Measurements from ENCODE around the gene POU6F1. TPM values are rescaled to one million over a fixed set of nuclear protein-coding genes. Genes with fewer than 3 reads are reported as not detected.
"Not testable (repeated sequence)": the region's sequence is repeated elsewhere in the genome, so short reads cannot be mapped to it uniquely, and the experiment has no call there.

POU6F1 gene
- total RNA-seq, 1 experiment from 2014 or later = 5.3 TPM

DNA sequence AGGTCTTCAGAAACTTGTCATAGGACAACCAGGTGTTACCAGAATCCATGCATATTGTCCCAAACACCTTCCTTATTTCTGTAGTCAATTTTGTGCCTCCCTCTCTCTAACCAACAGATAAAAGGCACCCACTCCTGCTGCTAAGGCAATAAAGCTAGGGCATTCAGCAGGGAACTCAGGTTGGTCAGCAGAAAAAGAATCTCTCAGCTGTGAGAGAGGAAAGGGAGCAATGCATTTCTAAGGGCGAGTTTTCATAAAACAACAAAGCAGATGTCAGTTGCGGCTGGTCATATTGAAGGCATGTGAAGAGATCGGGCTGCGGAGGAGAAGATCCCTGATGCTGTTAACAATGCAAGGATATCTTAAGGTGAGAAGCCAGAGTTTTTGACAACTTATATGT is 7.4 kb upstream of the POU6F1 start:
- Histone ChIP-seq H2AFZ (no peak overlapping the region), H3F3A (ENCODE audit: insufficient read depth, low read depth) (no peaks in the 10 kb centered on the region), H3K9me3 (ENCODE audit: insufficient read depth, low read depth) (no peaks in the 10 kb centered on the region), H3K79me2 (ENCODE audit: low read depth) (no peaks in the 10 kb centered on the region), H3K27ac (no peak overlapping the region), H3K27me3 (ENCODE audit: insufficient read depth, low read depth) (no peaks in the 10 kb centered on the region), H3K4me3 (no peak overlapping the region), H4K20me1 (ENCODE audit: insufficient read depth) (no peaks in the 10 kb centered on the region), H3K4me1 (replicated peaks; ENCODE audit: insufficient read depth) (no peaks in the 10 kb centered on the region), H3K4me2 (no peak overlapping the region), H3K9me2 (ENCODE audit: insufficient read depth) (no peaks in the 10 kb centered on the region), H3K36me3 (ENCODE audit: low read depth) (no peaks in the 10 kb centered on the region)
- intact Hi-C loops (cut with micrococcal nuclease; ENCODE audit: unreplicated experiment) = no loop called here
- TF ChIP-seq EZH2 (IDR thresholded peaks at IDR 0.05; ENCODE audit: low read depth) = no peak
- TF ChIP-seq, protein P1, sequence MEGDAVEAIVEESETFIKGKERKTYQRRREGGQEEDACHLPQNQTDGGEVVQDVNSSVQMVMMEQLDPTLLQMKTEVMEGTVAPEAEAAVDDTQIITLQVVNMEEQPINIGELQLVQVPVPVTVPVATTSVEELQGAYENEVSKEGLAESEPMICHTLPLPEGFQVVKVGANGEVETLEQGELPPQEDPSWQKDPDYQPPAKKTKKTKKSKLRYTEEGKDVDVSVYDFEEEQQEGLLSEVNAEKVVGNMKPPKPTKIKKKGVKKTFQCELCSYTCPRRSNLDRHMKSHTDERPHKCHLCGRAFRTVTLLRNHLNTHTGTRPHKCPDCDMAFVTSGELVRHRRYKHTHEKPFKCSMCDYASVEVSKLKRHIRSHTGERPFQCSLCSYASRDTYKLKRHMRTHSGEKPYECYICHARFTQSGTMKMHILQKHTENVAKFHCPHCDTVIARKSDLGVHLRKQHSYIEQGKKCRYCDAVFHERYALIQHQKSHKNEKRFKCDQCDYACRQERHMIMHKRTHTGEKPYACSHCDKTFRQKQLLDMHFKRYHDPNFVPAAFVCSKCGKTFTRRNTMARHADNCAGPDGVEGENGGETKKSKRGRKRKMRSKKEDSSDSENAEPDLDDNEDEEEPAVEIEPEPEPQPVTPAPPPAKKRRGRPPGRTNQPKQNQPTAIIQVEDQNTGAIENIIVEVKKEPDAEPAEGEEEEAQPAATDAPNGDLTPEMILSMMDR (conservative IDR thresholded peaks at IDR 0.05) = no peak
- ChIA-PET POLR2A (ENCODE audit: unreplicated experiment) (no interaction called here), CTCF (no interaction called here)
- BruUV-seq (replicated peaks) = no TSS peak
- DNase-seq = no peak

DNA sequence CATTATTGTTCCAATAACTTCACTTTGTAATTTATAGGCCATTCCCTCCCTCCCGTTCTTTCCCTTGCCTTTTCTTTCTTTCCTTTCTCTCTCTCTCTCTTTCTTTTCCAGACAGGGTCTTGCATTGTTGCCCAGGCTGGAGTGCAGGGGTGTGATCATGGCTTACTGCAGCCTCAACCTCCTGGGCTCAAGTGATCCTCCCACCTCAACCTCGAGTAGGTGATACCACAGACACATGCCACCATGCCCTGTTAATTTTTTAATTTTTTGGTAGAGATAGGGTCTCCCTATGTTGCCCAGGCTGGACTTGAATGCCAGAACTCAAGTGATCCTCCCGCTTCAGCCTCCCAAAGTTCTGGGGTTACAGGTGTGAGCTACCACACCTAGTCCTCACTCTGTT is 6.8 kb upstream of the POU6F1 start:
- BruUV-seq (replicated peaks) = no TSS peak
- intact Hi-C loops (cut with micrococcal nuclease; ENCODE audit: unreplicated experiment) = no loop called here
- ChIA-PET POLR2A (ENCODE audit: unreplicated experiment) (no interaction called here), CTCF (no interaction called here)
- Histone ChIP-seq H3K79me2 (ENCODE audit: low read depth) (no peaks in the 10 kb centered on the region), H3F3A (ENCODE audit: insufficient read depth, low read depth) (no peaks in the 10 kb centered on the region), H3K9me2 (ENCODE audit: insufficient read depth) (no peaks in the 10 kb centered on the region), H3K36me3 (ENCODE audit: low read depth) (no peaks in the 10 kb centered on the region), H2AFZ (no peak overlapping the region), H3K4me1 (replicated peaks; ENCODE audit: insufficient read depth) (no peaks in the 10 kb centered on the region), H3K4me3 (no peak overlapping the region), H3K4me2 (no peak overlapping the region), H3K9me3 (ENCODE audit: insufficient read depth, low read depth) (no peaks in the 10 kb centered on the region), H3K27me3 (ENCODE audit: insufficient read depth, low read depth) (no peaks in the 10 kb centered on the region), H3K27ac (no peak overlapping the region), H4K20me1 (ENCODE audit: insufficient read depth) (no peaks in the 10 kb centered on the region)
- DNase-seq = no peak
- TF ChIP-seq, protein P1 (conservative IDR thresholded peaks at IDR 0.05) = no peak
- no peak for TF ChIP-seq EZH2 (IDR thresholded peaks at IDR 0.05; ENCODE audit: low read depth)

DNA sequence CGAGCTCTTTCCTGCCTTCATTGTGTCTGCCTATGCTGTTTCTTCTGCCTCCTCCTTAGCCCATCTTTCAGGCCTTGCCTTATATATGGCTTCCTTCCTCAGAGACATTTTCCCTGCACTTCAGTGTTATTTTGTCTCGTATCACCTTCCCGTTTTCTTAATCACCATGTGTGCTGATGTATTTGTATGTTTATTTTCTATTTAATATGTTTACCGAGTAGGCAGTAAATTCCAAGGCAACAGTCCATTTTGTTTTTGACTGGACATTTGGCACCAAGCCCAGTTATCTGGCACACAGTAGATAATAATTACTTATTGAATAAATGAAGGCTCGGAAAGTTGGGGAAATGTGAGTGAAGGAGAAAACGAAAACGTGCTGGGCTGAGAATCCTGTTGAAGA is 4.6 kb upstream of the POU6F1 start:
- H3K4me3 ChIP-seq = no peak overlapping the region
- no peaks in the 10 kb centered on the region for H3K79me2 ChIP-seq (ENCODE audit: low read depth)
- peaks cover 9% of the 10 kb centered on the region for H3K4me1 ChIP-seq (replicated peaks; ENCODE audit: insufficient read depth)
- H2AFZ ChIP-seq = no peak overlapping the region
- no peak for DNase-seq
- no peaks in the 10 kb centered on the region for H4K20me1 ChIP-seq (ENCODE audit: insufficient read depth)
- no peak for TF ChIP-seq EZH2 (IDR thresholded peaks at IDR 0.05; ENCODE audit: low read depth)
- TF ChIP-seq, protein P1 (conservative IDR thresholded peaks at IDR 0.05) = no peak
- no peaks in the 10 kb centered on the region for H3K9me3 ChIP-seq (ENCODE audit: insufficient read depth, low read depth)
- no peak overlapping the region for H3K4me2 ChIP-seq
- intact Hi-C loops (cut with micrococcal nuclease; ENCODE audit: unreplicated experiment) = no loop called here
- no peaks in the 10 kb centered on the region for H3K27me3 ChIP-seq (ENCODE audit: insufficient read depth, low read depth)
- H3F3A ChIP-seq (ENCODE audit: insufficient read depth, low read depth) = no peaks in the 10 kb centered on the region
- no peak overlapping the region for H3K27ac ChIP-seq
- BruUV-seq (replicated peaks) = no TSS peak
- H3K36me3 ChIP-seq (ENCODE audit: low read depth) = no peaks in the 10 kb centered on the region
- ChIA-PET POLR2A (ENCODE audit: unreplicated experiment) (no interaction called here), CTCF (no interaction called here)
- H3K9me2 ChIP-seq (ENCODE audit: insufficient read depth) = no peaks in the 10 kb centered on the region

DNA sequence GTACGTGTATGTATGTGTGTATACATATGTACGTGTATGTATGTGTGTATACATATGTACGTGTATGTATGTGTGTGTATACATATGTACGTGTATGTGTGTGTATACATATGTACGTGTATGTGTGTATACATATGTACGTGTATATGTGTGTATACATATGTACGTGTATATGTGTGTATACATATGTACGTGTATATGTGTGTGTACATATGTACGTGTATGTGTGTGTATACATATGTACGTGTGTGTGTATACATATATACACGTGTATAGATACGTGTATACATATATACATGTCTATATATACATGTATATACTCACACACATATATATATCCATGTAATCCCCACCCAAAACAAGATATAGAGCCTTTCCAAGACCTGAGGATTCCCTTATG is 2.0 kb upstream of the POU6F1 start:
- H3K27ac ChIP-seq; H3K79me2 ChIP-seq (ENCODE audit: low read depth); H4K20me1 ChIP-seq (ENCODE audit: insufficient read depth); BruUV-seq (replicated peaks); H2AFZ ChIP-seq; DNase-seq; H3K27me3 ChIP-seq (ENCODE audit: insufficient read depth, low read depth); H3K4me3 ChIP-seq; H3K9me3 ChIP-seq (ENCODE audit: insufficient read depth, low read depth); POLR2A ChIA-PET (ENCODE audit: unreplicated experiment); H3K4me2 ChIP-seq; intact Hi-C loops (cut with micrococcal nuclease; ENCODE audit: unreplicated experiment); CTCF ChIA-PET; H3K36me3 ChIP-seq (ENCODE audit: low read depth); H3K9me2 ChIP-seq (ENCODE audit: insufficient read depth); H3K4me1 ChIP-seq (replicated peaks; ENCODE audit: insufficient read depth): not testable (repeated sequence)
- H3F3A ChIP-seq (ENCODE audit: insufficient read depth, low read depth) = peaks cover 12% of the 10 kb centered on the region; the same call in 1 of the 2 replicates
